H1 (cell line): Measurements from ENCODE around the gene BFSP2. TPM values are rescaled to one million over a fixed set of nuclear protein-coding genes. Genes with fewer than 3 reads are reported as not detected.

Experiments used
- BRCA1 ChIP-seq: IDR thresholded peaks from 2 replicates; pipeline ENCODE4 v1.6.1; 2012; ENCODE audit warnings: low read depth, low read length, improper control_type of control experiment
- SRF ChIP-seq: IDR thresholded peaks from 2 replicates; pipeline ENCODE4 v1.6.1; 2011; ENCODE audit warnings: mild to moderate bottlenecking, low read depth, low read length, moderate library complexity
- polyA plus RNA-seq, 7 experiments: library from polyadenylated mRNA; depleted of rRNA in 3 of 7; stranded (reverse) in 5 of 7; unstranded in 2 of 7; fragments of >200 nt in 5 of 7; fragments of 200-250 nt in 2 of 7; gene quantifications; 1 replicate in 5 of 7; 2 replicates in 1 of 7; 4 replicates in 1 of 7; pipeline versions ENCODE4 v1.2.1 to v1.2.3, GENCODE V29; 2011 to 2013; ENCODE audit warnings: missing spikeins in 2 of 7, mixed read lengths in 2 of 7
- total RNA-seq: library from RNA; stranded (reverse); fragmentation: NEBNext Ultra II Directional; extraction: Animal tissue kit (Norgen Biotek cat#: 25700); gene quantifications from 2 replicates; pipeline ENCODE4 v1.2.1, GENCODE V29; 2021

The BFSP2 gene
- total and polyA plus RNA-seq, 2 of the 8 experiments (the other 6 are each of a cell fraction or from before 2014, with no cell fraction given): not detected

DNA sequence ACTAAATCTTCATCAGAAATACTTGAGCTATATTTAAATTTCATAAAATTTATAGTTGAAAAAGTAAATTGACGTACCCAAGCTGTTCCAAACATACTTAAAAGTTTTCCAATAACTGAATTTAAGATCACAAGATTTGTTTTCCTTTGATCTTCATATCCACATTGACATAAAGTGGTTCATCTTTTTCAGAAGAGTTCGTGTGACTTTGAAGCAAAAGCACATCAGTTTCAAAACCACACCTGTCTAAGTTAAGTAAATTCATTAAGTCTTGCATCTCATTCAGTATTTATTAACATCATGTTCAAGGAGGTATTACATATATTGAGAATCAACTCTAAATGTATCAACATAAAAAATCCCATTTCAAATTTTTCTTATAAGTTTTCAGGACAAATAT lies 79.5 kb downstream of the BFSP2 start (continued):
- TF ChIP-seq SRF: no peak
- TF ChIP-seq BRCA1: no peak
- TF ChIP-seq, all 59 proteins: peak for 0
